Choroid plexus epithelial cell (primary cell): Measurements from ENCODE around the gene SNAPC2.

Experiments used
- DNase-seq: peaks from one replicate; pipeline ENCODE4 v3.0.0-alpha.2; 2010; ENCODE audit warnings: low read depth
- H3K4me3 ChIP-seq: 2 replicates; pipeline ENCODE4 v1.5.1; 2011; ENCODE audit warnings: low read depth, mild to moderate bottlenecking, control low read depth, low read length, moderate library complexity
- CTCF ChIP-seq: conservative IDR thresholded peaks from 2 replicates; pipeline ENCODE4 v1.5.1; 2011; ENCODE audit warnings: low read depth, mild to moderate bottlenecking, control low read depth, inconsistent platforms, low read length, moderate library complexity

The SNAPC2 gene

GRCh38 chr19:7901337-7901736 is 18.8 kb upstream of the SNAPC2 start:
- TF ChIP-seq CTCF: no peak
- H3K4me3 ChIP-seq: no peak overlapping the region
- DNase-seq: no peak

GRCh38 chr19:7902796-7903243 is 17.3 kb upstream of the SNAPC2 start:
- TF ChIP-seq CTCF: no peak
- no peak for DNase-seq
- H3K4me3 ChIP-seq: peak overlapping the region; percentile 81

- DNase-seq: peak; percentile 99
- peak within 1 kb of the TSS; percentile 88 for H3K4me3 ChIP-seq
- peak; percentile 57 for TF ChIP-seq CTCF
Measured at GRCh38 chr19:7903244-7904073, 16.7 kb upstream of the SNAPC2 start, which contains the start of gene MAP2K7. Gene MAP2K7 (plus strand): TSS chr19:7903877. CDS start chr19:7903945, 68 bp downstream.

GRCh38 chr19:7904074-7905020 is 15.8 kb upstream of the SNAPC2 start:
- DNase-seq: no peak
- H3K4me3 ChIP-seq: peak overlapping the region; percentile 88
- TF ChIP-seq CTCF: no peak

GRCh38 chr19:7905268-7905667 is 14.9 kb upstream of the SNAPC2 start:
- no peak for DNase-seq
- no peak for TF ChIP-seq CTCF
- peak overlapping the region; percentile 11 for H3K4me3 ChIP-seq

GRCh38 chr19:7905859-7906258 is 14.3 kb upstream of the SNAPC2 start:
- no peak overlapping the region for H3K4me3 ChIP-seq
- TF ChIP-seq CTCF: no peak
- DNase-seq: no peak
